Endothelial cell of umbilical vein (primary cell): ENCODE results near the gene KCTD10. TPM values are rescaled to one million over a fixed set of nuclear protein-coding genes. Genes with fewer than 3 reads are reported as not detected.

Experiments
- Bru-seq: library from RNA; stranded (reverse); fragments of 400-500 nt; gene quantifications from one replicate; lab custom pipeline; 2021; lab: Mats Ljungman, UMichigan
- BruChase-seq, 2 experiments: library from RNA; stranded (reverse); fragments of 400-500 nt; gene quantifications; one replicate each; lab custom pipeline; 2021; lab: Mats Ljungman, UMichigan
- BruUV-seq: library from RNA; stranded (reverse); fragments of 400-500 nt; replicated peaks from 2 replicates; lab custom pipeline; 2021; lab: Mats Ljungman, UMichigan
- CTCF ChIA-PET: fragments of 300-600, 350-600 bp; sonication (Branson Sonifier 250); formaldehyde crosslinking; loops from one replicate; lab custom pipeline; 2021; ENCODE audit warnings: antibody characterized with exemption, inconsistent platforms; lab: Charles Lee
- POLR2A ChIA-PET: fragments of 300-600, 350-600 bp; sonication (Branson Sonifier 250); formaldehyde crosslinking; loops from one replicate; lab custom pipeline; 2021; ENCODE audit warnings: antibody characterized with exemption, inconsistent platforms; lab: Charles Lee
- DNase-seq: peaks from one replicate; pipeline ENCODE4 v3.0.0-alpha.2; 2011; ENCODE audit warnings: low read depth, low spot score
- FAIRE-seq: peaks from 2 replicates; lab custom pipeline; 2011; peaks lifted over from hg19 to GRCh38; lab: Jason Lieb, UNC
- H2AFZ ChIP-seq: 2 replicates; pipeline ENCODE4 v1.6.0; 2012; ENCODE audit warnings: low read depth, low read length, control low read depth, inconsistent platforms
- H3K27ac ChIP-seq: 2 replicates; pipeline ENCODE4 v1.5.1; 2011; ENCODE audit warnings: low read depth, mild to moderate bottlenecking, control low read depth, low read length, moderate library complexity; ENCODE audit not compliant: insufficient read depth
- H3K27me3 ChIP-seq, 2 experiments: 2 replicates each; pipeline versions ENCODE4 v1.6.0 to v1.6.1; 2011; ENCODE audit warnings: low read length in 2 of 2, mixed read lengths in 1 of 2; ENCODE audit not compliant: control insufficient read depth in 2 of 2, insufficient read depth in 2 of 2
- H3K36me3 ChIP-seq, 2 experiments: 2 replicates in 1 of 2; 3 replicates in 1 of 2; pipeline ENCODE4 v1.5.1; 2011; ENCODE audit warnings: low read length in 2 of 2, mild to moderate bottlenecking in 1 of 2, moderate library complexity in 1 of 2; ENCODE audit not compliant: control insufficient read depth in 2 of 2, insufficient read depth in 2 of 2; ENCODE audit errors: extremely low read depth in 1 of 2
- H3K4me1 ChIP-seq: 3 replicates; pipeline ENCODE4 v1.5.1; 2011; ENCODE audit warnings: mild to moderate bottlenecking, low read length; ENCODE audit not compliant: control insufficient read depth, insufficient read depth; ENCODE audit errors: extremely low read depth
- H3K4me2 ChIP-seq: 2 replicates; pipeline ENCODE4 v1.6.1; 2011; ENCODE audit warnings: low read length, control low read depth, mixed read lengths; ENCODE audit not compliant: insufficient read depth
- H3K4me3 ChIP-seq, 3 experiments: fragments of 200-600 bp in 1 of 3; sonication (generic), shearing (Covaris generic) in 1 of 3; replicated peaks in 1 of 3; 2 replicates each; pipeline ENCODE4 v1.5.1; 2011 to 2016; ENCODE audit warnings: control low read depth in 3 of 3, low read length in 3 of 3, mild to moderate bottlenecking in 2 of 3, inconsistent platforms in 1 of 3, low read depth in 1 of 3, moderate library complexity in 1 of 3; ENCODE audit not compliant: insufficient read depth in 1 of 3
- H3K79me2 ChIP-seq: 2 replicates; pipeline ENCODE4 v1.6.0; 2012; ENCODE audit warnings: low read length, inconsistent platforms; ENCODE audit not compliant: control insufficient read depth, insufficient read depth
- H3K9ac ChIP-seq: replicated peaks from 2 replicates; pipeline ENCODE3; 2011; ENCODE audit warnings: low read length, control low read depth; ENCODE audit not compliant: insufficient read depth; ENCODE audit errors: extremely low read depth
- H3K9me1 ChIP-seq: replicated peaks from 3 replicates; pipeline ENCODE4 v1.6.0; 2011; ENCODE audit warnings: mild to moderate bottlenecking, low read length; ENCODE audit not compliant: control insufficient read depth, insufficient read depth; ENCODE audit errors: extremely low read depth
- H3K9me3 ChIP-seq: replicated peaks from 2 replicates; pipeline ENCODE4 v1.5.1; 2012; ENCODE audit warnings: low read length, inconsistent platforms; ENCODE audit not compliant: control insufficient read depth, insufficient read depth
- H4K20me1 ChIP-seq: replicated peaks from 2 replicates; pipeline ENCODE3; 2011; ENCODE audit warnings: mild to moderate bottlenecking, low read length; ENCODE audit not compliant: control insufficient read depth, insufficient read depth; ENCODE audit errors: extremely low read depth
- EZH2 ChIP-seq: IDR thresholded peaks from 2 replicates; pipeline ENCODE4 v1.6.1; 2012; ENCODE audit warnings: borderline replicate concordance, low read depth, mild to moderate bottlenecking, moderate library complexity, low read length, inconsistent platforms; ENCODE audit not compliant: severe bottlenecking
- FOS ChIP-seq: IDR thresholded peaks from 2 replicates; pipeline ENCODE4 v1.6.1; 2011; ENCODE audit warnings: mild to moderate bottlenecking, low read length, moderate library complexity, borderline replicate concordance; ENCODE audit not compliant: insufficient read depth
- GATA2 ChIP-seq: IDR thresholded peaks from 2 replicates; pipeline ENCODE4 v1.7.0; 2011; ENCODE audit warnings: low read depth, mild to moderate bottlenecking, moderate library complexity, mixed read lengths, low read length; ENCODE audit not compliant: insufficient read length, insufficient read depth
- JUN ChIP-seq: IDR thresholded peaks from 2 replicates; pipeline ENCODE4 v1.6.1; 2011; ENCODE audit warnings: borderline replicate concordance, low read depth; ENCODE audit not compliant: insufficient read length, insufficient read depth
- MYC ChIP-seq: IDR thresholded peaks from one replicate; pipeline ENCODE4 v1.6.1; 2011; ENCODE audit warnings: mild to moderate bottlenecking, low read depth, low read length
- POLR2A ChIP-seq: IDR thresholded peaks from 2 replicates; pipeline ENCODE4 v1.6.1; 2012; ENCODE audit warnings: low read depth, mild to moderate bottlenecking, control low read depth, low read length
- POLR2AphosphoS5 ChIP-seq: IDR thresholded peaks from 2 replicates; pipeline ENCODE4 v1.6.1; 2012; ENCODE audit warnings: low read depth, mild to moderate bottlenecking, control low read depth, low read length, moderate library complexity; ENCODE audit not compliant: insufficient read depth
- dilution Hi-C: fragments of 300-500 bp; cut with MboI; formaldehyde crosslinking; loops from one replicate; pipeline ENCODE4 v1.15.0; 2019; ENCODE audit warnings: low sequenced_read_pairs; ENCODE audit not compliant: extremely low pct_ligation_motif_present
- intact Hi-C: fragments of 100-400 bp; cut with micrococcal nuclease; formaldehyde crosslinking; loops from one replicate; pipeline ENCODE4 v1.10.0; 2022
- long read RNA-seq: library from polyadenylated mRNA; stranded (forward); transcript quantifications from one replicate; pipeline ENCODE4 v2.0.0, GENCODE V29; 2021
- polyA minus RNA-seq, 3 experiments: library from RNA; depleted of rRNA, polyadenylated mRNA; stranded (reverse); fragments of >200 nt; gene quantifications; 1 replicate in 1 of 3; 2 replicates in 2 of 3; pipeline ENCODE4 v1.2.3, GENCODE V29; 2011
- polyA plus RNA-seq, 4 experiments: library from polyadenylated mRNA; depleted of rRNA in 3 of 4; stranded (reverse) in 3 of 4; unstranded in 1 of 4; fragments of >200 nt; gene quantifications; 2 replicates each; pipeline versions ENCODE4 v1.2.1 to v1.2.3, GENCODE V29; 2011 to 2012; ENCODE audit warnings: missing spikeins in 1 of 4
- total RNA-seq: library from RNA; stranded (reverse); gene quantifications from 2 replicates; pipeline ENCODE4 v1.2.3, GENCODE V29; 2021
- TF ChIP-seq, protein P1 (sequence below), 2 donors: IDR thresholded peaks; 1 replicate in 1 of 2; 2 replicates in 1 of 2; pipeline ENCODE4 v1.5.1; 2011; ENCODE audit warnings: low read length in 2 of 2, mild to moderate bottlenecking in 2 of 2, moderate library complexity in 2 of 2, control low read depth in 1 of 2, inconsistent platforms in 1 of 2, low read depth in 1 of 2; ENCODE audit not compliant: insufficient read depth in 1 of 2; ENCODE audit errors: extremely low read depth in 1 of 2
- TF ChIP-seq, protein P2 (sequence below): IDR thresholded peaks from 2 replicates; pipeline ENCODE4 v1.6.1; 2011; ENCODE audit not compliant: insufficient read depth, insufficient read length

The KCTD10 gene, protein sequence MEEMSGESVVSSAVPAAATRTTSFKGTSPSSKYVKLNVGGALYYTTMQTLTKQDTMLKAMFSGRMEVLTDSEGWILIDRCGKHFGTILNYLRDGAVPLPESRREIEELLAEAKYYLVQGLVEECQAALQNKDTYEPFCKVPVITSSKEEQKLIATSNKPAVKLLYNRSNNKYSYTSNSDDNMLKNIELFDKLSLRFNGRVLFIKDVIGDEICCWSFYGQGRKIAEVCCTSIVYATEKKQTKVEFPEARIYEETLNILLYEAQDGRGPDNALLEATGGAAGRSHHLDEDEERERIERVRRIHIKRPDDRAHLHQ
- total RNA-seq (92.8 and 101 TPM in 2 replicates), polyA plus RNA-seq (105 and 112 TPM in 2 replicates), polyA minus RNA-seq (301 and 328 TPM in 2 replicates), Bru-seq, nascent RNA (percentile 90 among the genes with signal in this experiment), BruChase-seq, experiment 1, labeled RNA remaining after a 6-hour chase (percentile 89 among the genes with signal in this experiment), BruChase-seq, experiment 2, labeled RNA remaining after a 2-hour chase (percentile 93 among the genes with signal in this experiment)
- polyA plus RNA-seq (2011; cell fraction: cytosol; rRNA removed) = 69.4 and 77.1 TPM in 2 replicates
- 129 and 139 TPM in 2 replicates for polyA plus RNA-seq (2011; cell fraction: nucleus; rRNA removed)
- polyA plus RNA-seq (2012) = 61.2 and 64.9 TPM in 2 replicates
- polyA minus RNA-seq (2011; cell fraction: cytosol; rRNA and poly(A)+ RNA removed) = 24.1 TPM
- polyA minus RNA-seq (2011; cell fraction: nucleus; rRNA and poly(A)+ RNA removed) = 140 and 147 TPM in 2 replicates
- long read RNA-seq, full-length matches to known transcripts = 149 of 287 reads
- long read RNA-seq, partial matches to known transcripts = 65 of 287 reads
- long read RNA-seq, other reads (novel, unspliced or antisense) = 73 of 287 reads

- H3K4me1 ChIP-seq = peaks cover 19% of the 10 kb centered on the region
- no peaks in the 10 kb centered on the region for H4K20me1 ChIP-seq
- H3K36me3 ChIP-seq = peaks cover 0 to 2% of the 10 kb centered on the region in 2 experiments
- H2AFZ ChIP-seq = peak within 1 kb of the TSS; percentile 98
- peak within 1 kb of the TSS; percentile 98 for H3K27ac ChIP-seq
- POLR2A ChIA-PET = interaction anchor here (0.7 to 1.4 kb wide), 5 partner anchors 11 to 45 kb away, joined by 3 to 11 read pairs (median 3); no protein-coding TSS in a partner anchor
- peak; percentile 86 for DNase-seq
- intact Hi-C loops = loop anchor here (1.0 to 5.0 kb wide), 3 partner anchors 14 to 95 kb away; partner anchors contain the start of genes MMAB and MVK
- H3K4me3 ChIP-seq = peak within 1 kb of the TSS; percentile 91 to 97 (median 92)
- dilution Hi-C loops = no loop called here
- FAIRE-seq = peak; percentile 85
- H3K9ac ChIP-seq = peak within 1 kb of the TSS; percentile 98
- no peaks in the 10 kb centered on the region for H3K9me3 ChIP-seq
- no peaks in the 10 kb centered on the region for H3K27me3 ChIP-seq
- H3K9me1 ChIP-seq = no peaks in the 10 kb centered on the region
- peaks cover 66% of the 10 kb centered on the region for H3K79me2 ChIP-seq
- no TSS peak for BruUV-seq
- H3K4me2 ChIP-seq = peak within 1 kb of the TSS; percentile 93
- CTCF ChIA-PET = interaction anchor here (0.6 to 10.1 kb wide), 7 partner anchors 14 to 1256 kb away, joined by 3 to 91 read pairs (median 6); no protein-coding TSS in a partner anchor
- TF ChIP-seq, protein P1, sequence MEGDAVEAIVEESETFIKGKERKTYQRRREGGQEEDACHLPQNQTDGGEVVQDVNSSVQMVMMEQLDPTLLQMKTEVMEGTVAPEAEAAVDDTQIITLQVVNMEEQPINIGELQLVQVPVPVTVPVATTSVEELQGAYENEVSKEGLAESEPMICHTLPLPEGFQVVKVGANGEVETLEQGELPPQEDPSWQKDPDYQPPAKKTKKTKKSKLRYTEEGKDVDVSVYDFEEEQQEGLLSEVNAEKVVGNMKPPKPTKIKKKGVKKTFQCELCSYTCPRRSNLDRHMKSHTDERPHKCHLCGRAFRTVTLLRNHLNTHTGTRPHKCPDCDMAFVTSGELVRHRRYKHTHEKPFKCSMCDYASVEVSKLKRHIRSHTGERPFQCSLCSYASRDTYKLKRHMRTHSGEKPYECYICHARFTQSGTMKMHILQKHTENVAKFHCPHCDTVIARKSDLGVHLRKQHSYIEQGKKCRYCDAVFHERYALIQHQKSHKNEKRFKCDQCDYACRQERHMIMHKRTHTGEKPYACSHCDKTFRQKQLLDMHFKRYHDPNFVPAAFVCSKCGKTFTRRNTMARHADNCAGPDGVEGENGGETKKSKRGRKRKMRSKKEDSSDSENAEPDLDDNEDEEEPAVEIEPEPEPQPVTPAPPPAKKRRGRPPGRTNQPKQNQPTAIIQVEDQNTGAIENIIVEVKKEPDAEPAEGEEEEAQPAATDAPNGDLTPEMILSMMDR (IDR thresholded peaks at IDR 0.05; ENCODE audit: extremely low read depth in 1 of 2, insufficient read depth in 1 of 2, low read depth in 1 of 2, low read length in 2 of 2) = no peak
- TF ChIP-seq GATA2 (no peak), EZH2 (no peak), FOS (no peak), POLR2A (peak; percentile 79), POLR2AphosphoS5 (peak; percentile 54), MYC (no peak), JUN (no peak)
- TF ChIP-seq, protein P2, sequence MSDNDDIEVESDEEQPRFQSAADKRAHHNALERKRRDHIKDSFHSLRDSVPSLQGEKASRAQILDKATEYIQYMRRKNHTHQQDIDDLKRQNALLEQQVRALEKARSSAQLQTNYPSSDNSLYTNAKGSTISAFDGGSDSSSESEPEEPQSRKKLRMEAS = no peak
These were observed at the start of gene KCTD10, which contains the start of gene UBE3B for GRCh38 chr12:109477185-109477962. TSS of gene KCTD10 (minus strand) at chr12:109477300. CDS start at chr12:109477262, 38 bp downstream. TSS of gene UBE3B (plus strand) at chr12:109477634. CDS start at chr12:109483552, 5,918 bp downstream.
